Activated naive CD8-positive, alpha-beta T cell treated with anti-CD3 and anti-CD28 coated beads, Interleukin-2, amount 50 U/mL, for 24 hours (primary cell): ENCODE measurements around the gene BRINP1.

Experiments used
- ATAC-seq: fragments of 150-1000 bp; cut with Tn5 transposase; one replicate; pipeline ENCODE4 v1.10.0; 2021
- DNase-seq: peaks from one replicate; pipeline ENCODE4 v3.0.0; 2021
- H3K27ac Mint-ChIP-seq: one replicate; pipeline ENCODE4 v1.8.0; 2021; ENCODE audit warnings: mild to moderate bottlenecking, mixed read lengths
- H3K27me3 Mint-ChIP-seq: one replicate; pipeline ENCODE4 v1.8.0; 2021; ENCODE audit warnings: mixed read lengths
- H3K36me3 Mint-ChIP-seq: one replicate; pipeline ENCODE4 v1.8.0; 2021; ENCODE audit warnings: low read depth, mixed read lengths
- H3K4me1 Mint-ChIP-seq: one replicate; pipeline ENCODE4 v1.8.0; 2021; ENCODE audit warnings: mixed read lengths
- H3K4me3 Mint-ChIP-seq: one replicate; pipeline ENCODE4 v1.8.0; 2021; ENCODE audit warnings: mild to moderate bottlenecking, moderate library complexity, mixed read lengths
- H3K9me3 Mint-ChIP-seq: one replicate; pipeline ENCODE4 v1.8.0; 2021; ENCODE audit warnings: mixed read lengths

Gene BRINP1

DNA sequence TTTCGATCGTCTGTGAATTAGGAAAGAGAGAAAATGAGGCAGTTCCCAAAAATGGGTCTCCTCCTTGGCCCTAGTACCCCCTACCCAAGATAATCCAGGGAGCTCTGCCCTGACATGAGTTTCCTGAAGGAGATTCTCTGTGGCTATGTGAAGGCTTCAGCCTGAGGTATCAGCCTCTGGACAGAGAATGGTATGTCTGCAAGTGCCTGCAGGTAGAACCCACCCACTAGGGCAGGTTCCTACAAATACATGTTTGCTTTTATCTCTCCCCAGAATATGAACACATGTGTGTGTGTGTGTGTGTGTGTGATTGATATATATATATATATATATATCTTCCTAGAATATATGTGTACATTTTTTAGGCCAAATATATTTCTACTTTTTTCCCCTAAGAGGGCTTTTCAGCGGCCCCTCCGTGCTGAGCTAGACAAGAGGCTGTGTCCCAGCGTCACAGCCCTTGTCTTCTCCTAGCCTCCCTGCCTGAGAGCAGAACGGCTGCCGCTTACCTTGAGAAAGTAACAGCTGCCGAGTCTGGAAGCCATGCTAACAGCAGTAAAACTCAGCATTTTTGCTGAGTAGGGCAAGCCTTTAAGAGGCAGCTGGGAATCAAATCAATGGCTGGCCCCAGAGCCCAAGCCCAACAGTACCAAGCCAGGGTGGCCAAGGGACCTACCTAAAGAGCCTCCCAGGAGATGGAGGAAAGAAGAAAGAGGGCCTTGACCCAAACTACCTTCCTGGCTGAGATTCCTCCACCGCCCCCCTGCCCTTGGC is 2.1 kb downstream of the BRINP1 start:
- Mint-ChIP-seq H3K27me3 (peaks cover 39% of the 10 kb centered on the region), H3K27ac (no peak overlapping the region), H3K4me1 (peaks cover 2% of the 10 kb centered on the region), H3K36me3 (peaks cover 5% of the 10 kb centered on the region), H3K9me3 (peaks cover 9% of the 10 kb centered on the region), H3K4me3 (no peak overlapping the region)
- no peak for ATAC-seq
- DNase-seq, result no peak

- Mint-ChIP-seq H3K4me1 (peaks cover 2% of the 10 kb centered on the region), H3K4me3 (no peak overlapping the region), H3K27me3 (peaks cover 33% of the 10 kb centered on the region), H3K27ac (no peak overlapping the region), H3K9me3 (peaks cover 1% of the 10 kb centered on the region), H3K36me3 (peaks cover 5% of the 10 kb centered on the region)
- ATAC-seq (no peak), DNase-seq (peak; percentile 2)
Observed at GRCh38 chr9:119365291-119366027, 3.8 kb downstream of the BRINP1 start.

DNA sequence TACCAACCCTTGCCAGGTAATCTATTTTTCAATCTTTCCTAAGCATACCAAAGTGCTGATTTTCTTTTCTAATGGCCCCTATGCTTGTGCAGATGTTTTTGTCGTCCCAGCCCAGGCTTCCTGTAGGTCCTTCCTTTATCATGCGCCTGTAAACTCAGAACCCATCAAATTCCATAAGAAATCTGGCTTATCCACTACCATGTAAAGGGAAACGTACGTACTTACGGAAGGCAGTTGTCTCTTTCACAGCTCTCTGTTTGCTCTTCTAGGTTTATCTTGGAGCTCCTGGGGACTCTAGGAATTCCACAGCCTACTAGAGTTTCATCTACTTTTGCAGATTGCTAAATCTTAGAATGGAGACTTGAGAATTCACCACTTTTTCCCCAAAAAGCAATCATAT is 9.0 kb downstream of the BRINP1 start:
- peaks cover 2% of the 10 kb centered on the region for H3K27me3 Mint-ChIP-seq
- no peaks in the 10 kb centered on the region for H3K4me1 Mint-ChIP-seq
- no peaks in the 10 kb centered on the region for H3K36me3 Mint-ChIP-seq
- DNase-seq (no peak), ATAC-seq (no peak)
- no peak overlapping the region for H3K4me3 Mint-ChIP-seq
- no peaks in the 10 kb centered on the region for H3K9me3 Mint-ChIP-seq
- no peak overlapping the region for H3K27ac Mint-ChIP-seq

- Mint-ChIP-seq H3K36me3 (no peaks in the 10 kb centered on the region), H3K4me3 (no peak overlapping the region), H3K9me3 (no peaks in the 10 kb centered on the region), H3K27me3 (peaks cover 2% of the 10 kb centered on the region), H3K4me1 (no peaks in the 10 kb centered on the region), H3K27ac (no peak overlapping the region)
- no peak for ATAC-seq
- DNase-seq, result no peak
Observed at GRCh38 chr9:119357336-119358096, 11.7 kb downstream of the BRINP1 start.

DNA sequence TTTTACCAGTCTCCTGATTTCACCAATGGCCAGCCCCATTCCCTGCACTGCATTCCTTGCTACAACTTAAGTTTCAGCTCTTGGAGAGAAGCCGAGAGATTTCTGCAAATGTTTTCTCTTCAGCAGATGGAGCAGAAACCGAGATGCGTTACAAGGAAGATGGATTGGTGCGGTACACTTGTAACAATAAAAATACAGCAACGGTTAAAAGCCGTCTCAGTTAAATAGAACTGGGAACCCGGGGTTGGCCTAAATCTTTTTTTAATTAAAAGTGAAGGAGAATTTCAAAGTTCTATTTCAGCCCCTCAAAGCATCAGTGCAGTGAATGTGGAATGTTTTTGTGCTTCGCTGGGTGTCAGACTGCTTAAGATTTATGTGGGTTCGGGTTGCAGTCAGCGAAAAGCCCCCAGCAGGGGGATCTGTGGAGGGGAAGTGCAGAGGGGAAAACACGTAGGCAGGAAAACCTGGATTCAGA is 19.8 kb downstream of the BRINP1 start:
- DNase-seq (no peak), ATAC-seq (no peak)
- Mint-ChIP-seq H3K27me3 (peaks cover 2% of the 10 kb centered on the region), H3K4me1 (no peaks in the 10 kb centered on the region), H3K27ac (no peak overlapping the region), H3K9me3 (peaks cover 5% of the 10 kb centered on the region), H3K36me3 (no peaks in the 10 kb centered on the region), H3K4me3 (no peak overlapping the region)

- ATAC-seq, result no peak
- no peaks in the 10 kb centered on the region for H3K27me3 Mint-ChIP-seq
- H3K36me3 Mint-ChIP-seq, result no peaks in the 10 kb centered on the region
- no peak for DNase-seq
- no peaks in the 10 kb centered on the region for H3K4me1 Mint-ChIP-seq
- no peak overlapping the region for H3K27ac Mint-ChIP-seq
- H3K9me3 Mint-ChIP-seq, result no peaks in the 10 kb centered on the region
- no peak overlapping the region for H3K4me3 Mint-ChIP-seq
Observed at GRCh38 chr9:119343059-119343990, 25.9 kb downstream of the BRINP1 start.

DNA sequence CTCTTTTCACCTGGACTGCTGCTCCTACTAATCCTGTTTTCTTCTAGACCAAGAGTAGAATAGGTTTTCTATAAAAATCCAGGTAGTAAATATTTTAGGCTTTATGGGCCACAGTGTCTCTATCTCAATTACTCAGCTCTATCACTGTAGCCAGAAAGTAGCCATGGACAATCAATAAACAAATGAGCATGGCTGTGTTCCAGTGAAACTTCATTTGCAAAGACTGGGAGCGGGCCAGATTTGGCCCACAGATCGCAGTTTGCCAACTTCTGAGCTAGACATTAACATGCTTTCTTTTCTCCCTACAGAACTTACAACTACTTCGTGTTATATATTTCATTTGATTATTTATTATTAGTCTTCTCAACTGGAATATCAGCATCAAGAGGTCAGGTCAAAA is 30.2 kb downstream of the BRINP1 start:
- DNase-seq, result no peak
- no peaks in the 10 kb centered on the region for H3K27me3 Mint-ChIP-seq
- no peak for ATAC-seq
- H3K27ac Mint-ChIP-seq, result no peak overlapping the region
- no peaks in the 10 kb centered on the region for H3K9me3 Mint-ChIP-seq
- no peak overlapping the region for H3K4me3 Mint-ChIP-seq
- no peaks in the 10 kb centered on the region for H3K4me1 Mint-ChIP-seq
- H3K36me3 Mint-ChIP-seq, result no peaks in the 10 kb centered on the region

GRCh38 chr9:119337573-119337972 is 31.7 kb downstream of the BRINP1 start:
- no peaks in the 10 kb centered on the region for H3K27me3 Mint-ChIP-seq
- H3K4me1 Mint-ChIP-seq, result no peaks in the 10 kb centered on the region
- no peak for ATAC-seq
- H3K9me3 Mint-ChIP-seq, result no peaks in the 10 kb centered on the region
- no peak overlapping the region for H3K27ac Mint-ChIP-seq
- no peaks in the 10 kb centered on the region for H3K36me3 Mint-ChIP-seq
- no peak overlapping the region for H3K4me3 Mint-ChIP-seq
- DNase-seq, result no peak

DNA sequence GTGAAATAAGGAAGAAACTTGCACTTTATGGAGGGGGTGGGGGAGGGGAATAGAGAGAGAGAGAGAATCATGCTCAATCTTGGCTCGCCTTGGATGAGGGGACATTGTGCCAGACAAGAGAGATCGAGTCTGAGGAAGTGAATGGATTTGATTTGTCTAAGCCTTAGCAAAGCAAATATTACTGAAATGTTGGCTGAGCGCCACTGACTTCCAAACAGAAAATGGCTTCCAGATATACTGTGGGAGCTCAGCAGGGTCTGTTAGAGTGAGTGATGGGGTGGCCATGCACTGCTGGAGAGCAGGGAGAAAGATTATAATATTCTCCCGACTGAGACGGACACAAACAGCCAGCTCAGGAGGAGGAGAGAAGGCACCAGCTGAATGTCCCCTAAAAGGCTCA is 34.5 kb downstream of the BRINP1 start:
- Mint-ChIP-seq H3K27me3 (no peaks in the 10 kb centered on the region), H3K4me1 (no peaks in the 10 kb centered on the region), H3K36me3 (no peaks in the 10 kb centered on the region), H3K4me3 (no peak overlapping the region), H3K27ac (no peak overlapping the region), H3K9me3 (peaks cover 4% of the 10 kb centered on the region)
- ATAC-seq, result no peak
- no peak for DNase-seq

GRCh38 chr9:119333507-119334229 is 35.6 kb downstream of the BRINP1 start:
- H3K27ac Mint-ChIP-seq, result no peak overlapping the region
- DNase-seq (no peak), ATAC-seq (no peak)
- H3K9me3 Mint-ChIP-seq, result peaks cover 13% of the 10 kb centered on the region
- no peaks in the 10 kb centered on the region for H3K4me1 Mint-ChIP-seq
- no peaks in the 10 kb centered on the region for H3K27me3 Mint-ChIP-seq
- H3K36me3 Mint-ChIP-seq, result no peaks in the 10 kb centered on the region
- H3K4me3 Mint-ChIP-seq, result no peak overlapping the region

DNA sequence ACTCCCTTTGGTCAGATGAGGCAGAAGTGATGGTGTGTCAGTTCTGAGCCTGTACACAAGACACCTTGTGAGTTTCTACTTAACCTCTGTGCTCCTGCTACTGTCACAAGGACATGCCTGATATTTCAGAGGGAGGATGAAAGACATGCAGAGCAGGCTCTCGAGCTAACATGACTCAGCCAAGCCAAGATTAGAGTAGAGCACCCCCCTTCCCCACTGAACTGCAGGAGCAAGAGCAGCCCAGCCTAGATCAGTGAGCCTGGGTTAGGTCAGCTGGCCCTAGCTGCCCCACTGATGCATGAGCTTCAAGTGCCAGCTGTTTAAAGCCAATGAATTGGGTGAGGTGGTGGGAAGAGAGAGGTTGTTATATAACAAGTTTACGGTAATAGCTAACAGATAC is 36.7 kb downstream of the BRINP1 start:
- H3K9me3 Mint-ChIP-seq, result peaks cover 24% of the 10 kb centered on the region
- no peak for ATAC-seq
- no peaks in the 10 kb centered on the region for H3K4me1 Mint-ChIP-seq
- no peak for DNase-seq
- H3K36me3 Mint-ChIP-seq, result no peaks in the 10 kb centered on the region
- H3K27ac Mint-ChIP-seq, result no peak overlapping the region
- no peaks in the 10 kb centered on the region for H3K27me3 Mint-ChIP-seq
- H3K4me3 Mint-ChIP-seq, result no peak overlapping the region

GRCh38 chr9:119322184-119322583 is 47.1 kb downstream of the BRINP1 start:
- H3K36me3 Mint-ChIP-seq, result no peaks in the 10 kb centered on the region

GRCh38 chr9:119318371-119318770 is 50.9 kb downstream of the BRINP1 start:
- no peaks in the 10 kb centered on the region for H3K9me3 Mint-ChIP-seq
- no peaks in the 10 kb centered on the region for H3K4me1 Mint-ChIP-seq
- H3K27me3 Mint-ChIP-seq, result no peaks in the 10 kb centered on the region
- no peaks in the 10 kb centered on the region for H3K36me3 Mint-ChIP-seq
- no peak overlapping the region for H3K4me3 Mint-ChIP-seq
- no peak for DNase-seq
- no peak for ATAC-seq
- H3K27ac Mint-ChIP-seq, result no peak overlapping the region

More at GRCh38 chr9:119322184-119322583, 47.1 kb downstream of the BRINP1 start:
- H3K4me3 Mint-ChIP-seq, result no peak overlapping the region
- no peak overlapping the region for H3K27ac Mint-ChIP-seq
- ATAC-seq, result no peak
- no peaks in the 10 kb centered on the region for H3K27me3 Mint-ChIP-seq
- no peaks in the 10 kb centered on the region for H3K4me1 Mint-ChIP-seq
- H3K9me3 Mint-ChIP-seq, result peaks cover 9% of the 10 kb centered on the region
- no peak for DNase-seq
